OCI-LY3 (cell line): Measurements from ENCODE around the gene LCOR.

ENCODE experiments used
- H2AFZ ChIP-seq: fragments of 200-600, 300-600 bp; shearing (Covaris generic); 2 replicates; pipeline ENCODE4 v1.6.0; 2014; ENCODE audit warnings: antibody characterized with exemption, low read depth, low read length
- H3K27ac ChIP-seq: fragments of 200-600, 300-600 bp; sonication (generic); 2 replicates; pipeline ENCODE4 v1.5.1; 2014; ENCODE audit warnings: mild to moderate bottlenecking, low read length, moderate library complexity, mixed read lengths
- H3K27me3 ChIP-seq: fragments of 200-600, 300-600 bp; sonication (generic); 2 replicates; pipeline ENCODE4 v1.6.1; 2014; ENCODE audit warnings: low read depth, low read length, mixed read lengths
- H3K36me3 ChIP-seq: fragments of 200-600, 300-600 bp; sonication (generic); replicated peaks from 2 replicates; pipeline ENCODE3; 2014; ENCODE audit warnings: low read depth, low read length, mixed read lengths
- H3K4me1 ChIP-seq: fragments of 300-600, 200-600 bp; sonication (generic); 2 replicates; pipeline ENCODE4 v1.6.1; 2014; ENCODE audit warnings: low read length, mixed read lengths
- H3K4me2 ChIP-seq: fragments of 200-600, 300-600 bp; sonication (generic); 2 replicates; pipeline ENCODE4 v1.6.1; 2014; ENCODE audit warnings: low read length, mixed read lengths
- H3K4me3 ChIP-seq: fragments of 300-600, 200-600 bp; sonication (generic); 2 replicates; pipeline ENCODE4 v1.5.1; 2014; ENCODE audit warnings: antibody characterized with exemption, mild to moderate bottlenecking, low read length, moderate library complexity
- H3K79me2 ChIP-seq: fragments of 300-600, 200-600 bp; shearing (Covaris generic); 2 replicates; pipeline ENCODE4 v1.6.1; 2014; ENCODE audit warnings: mild to moderate bottlenecking, low read length, mixed read lengths
- H3K9ac ChIP-seq: fragments of 300-600, 200-600 bp; shearing (Covaris generic); 2 replicates; pipeline ENCODE4 v1.6.0; 2014; ENCODE audit warnings: mild to moderate bottlenecking, low read length, moderate library complexity
- H3K9me3 ChIP-seq: fragments of 200-600, 300-600 bp; shearing (Covaris generic); 2 replicates; pipeline ENCODE4 v1.6.1; 2014; ENCODE audit warnings: low read length, mixed read lengths; ENCODE audit not compliant: insufficient read depth
- H4K20me1 ChIP-seq: fragments of 200-600, 300-600 bp; sonication (generic); 2 replicates; pipeline ENCODE4 v1.6.1; 2016; ENCODE audit warnings: low read length, mixed read lengths; ENCODE audit not compliant: insufficient read depth
- EZH2phosphoT487 ChIP-seq: fragments of 200-600 bp; shearing (Covaris generic); IDR thresholded peaks from 2 replicates; pipeline ENCODE4 v1.6.1; 2018; ENCODE audit warnings: antibody characterized with exemption, mixed run types, low read depth
- TF ChIP-seq, protein P1 (sequence below): fragments of 200-600, 300-600 bp; sonication (generic); IDR thresholded peaks from 2 replicates; pipeline ENCODE4 v1.5.1; 2014; ENCODE audit warnings: antibody characterized with exemption, low read length, low read depth

Gene LCOR

DNA sequence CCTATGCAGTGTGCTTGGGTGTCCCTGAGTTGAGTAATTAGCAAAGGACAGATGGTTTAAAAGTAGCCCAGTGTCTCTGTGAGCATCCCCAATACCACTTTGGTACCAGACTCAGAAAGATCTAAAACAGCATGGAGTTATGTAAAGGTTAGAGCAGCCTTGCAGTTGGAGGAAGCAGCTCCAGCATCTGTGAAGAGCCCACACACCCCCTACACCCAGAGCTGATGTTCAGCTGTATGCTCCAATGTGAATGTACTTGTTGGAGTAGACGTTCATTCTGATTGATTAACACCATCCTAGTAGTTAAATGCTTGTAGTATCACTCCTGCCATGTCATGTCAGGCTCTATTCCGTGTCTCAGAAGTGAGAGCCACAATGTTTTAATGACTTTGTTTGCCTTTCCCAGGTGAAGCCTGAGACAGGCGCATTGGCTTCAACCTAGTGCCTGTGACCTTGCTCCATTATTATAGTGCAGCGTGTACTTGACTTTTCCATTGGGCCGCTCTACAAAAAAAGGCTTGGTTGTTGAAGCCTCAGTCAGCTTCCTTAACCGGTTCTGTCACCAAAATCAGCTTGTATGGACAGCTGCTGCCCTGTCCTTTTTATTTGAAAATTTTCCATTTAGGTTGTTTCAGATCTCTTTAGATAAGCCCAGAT is 154.2 kb downstream of the LCOR start:
- Histone ChIP-seq H4K20me1 (no peaks in the 10 kb centered on the region), H3K27me3 (no peaks in the 10 kb centered on the region), H3K36me3 (no peaks in the 10 kb centered on the region), H3K4me1 (no peaks in the 10 kb centered on the region), H3K9me3 (no peaks in the 10 kb centered on the region), H3K4me3 (no peak overlapping the region), H3K4me2 (no peak overlapping the region), H3K27ac (no peak overlapping the region), H3K9ac (no peak overlapping the region), H2AFZ (no peak overlapping the region), H3K79me2 (no peaks in the 10 kb centered on the region)
- TF ChIP-seq, protein P1, sequence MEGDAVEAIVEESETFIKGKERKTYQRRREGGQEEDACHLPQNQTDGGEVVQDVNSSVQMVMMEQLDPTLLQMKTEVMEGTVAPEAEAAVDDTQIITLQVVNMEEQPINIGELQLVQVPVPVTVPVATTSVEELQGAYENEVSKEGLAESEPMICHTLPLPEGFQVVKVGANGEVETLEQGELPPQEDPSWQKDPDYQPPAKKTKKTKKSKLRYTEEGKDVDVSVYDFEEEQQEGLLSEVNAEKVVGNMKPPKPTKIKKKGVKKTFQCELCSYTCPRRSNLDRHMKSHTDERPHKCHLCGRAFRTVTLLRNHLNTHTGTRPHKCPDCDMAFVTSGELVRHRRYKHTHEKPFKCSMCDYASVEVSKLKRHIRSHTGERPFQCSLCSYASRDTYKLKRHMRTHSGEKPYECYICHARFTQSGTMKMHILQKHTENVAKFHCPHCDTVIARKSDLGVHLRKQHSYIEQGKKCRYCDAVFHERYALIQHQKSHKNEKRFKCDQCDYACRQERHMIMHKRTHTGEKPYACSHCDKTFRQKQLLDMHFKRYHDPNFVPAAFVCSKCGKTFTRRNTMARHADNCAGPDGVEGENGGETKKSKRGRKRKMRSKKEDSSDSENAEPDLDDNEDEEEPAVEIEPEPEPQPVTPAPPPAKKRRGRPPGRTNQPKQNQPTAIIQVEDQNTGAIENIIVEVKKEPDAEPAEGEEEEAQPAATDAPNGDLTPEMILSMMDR: no peak
- TF ChIP-seq EZH2phosphoT487: no peak

DNA sequence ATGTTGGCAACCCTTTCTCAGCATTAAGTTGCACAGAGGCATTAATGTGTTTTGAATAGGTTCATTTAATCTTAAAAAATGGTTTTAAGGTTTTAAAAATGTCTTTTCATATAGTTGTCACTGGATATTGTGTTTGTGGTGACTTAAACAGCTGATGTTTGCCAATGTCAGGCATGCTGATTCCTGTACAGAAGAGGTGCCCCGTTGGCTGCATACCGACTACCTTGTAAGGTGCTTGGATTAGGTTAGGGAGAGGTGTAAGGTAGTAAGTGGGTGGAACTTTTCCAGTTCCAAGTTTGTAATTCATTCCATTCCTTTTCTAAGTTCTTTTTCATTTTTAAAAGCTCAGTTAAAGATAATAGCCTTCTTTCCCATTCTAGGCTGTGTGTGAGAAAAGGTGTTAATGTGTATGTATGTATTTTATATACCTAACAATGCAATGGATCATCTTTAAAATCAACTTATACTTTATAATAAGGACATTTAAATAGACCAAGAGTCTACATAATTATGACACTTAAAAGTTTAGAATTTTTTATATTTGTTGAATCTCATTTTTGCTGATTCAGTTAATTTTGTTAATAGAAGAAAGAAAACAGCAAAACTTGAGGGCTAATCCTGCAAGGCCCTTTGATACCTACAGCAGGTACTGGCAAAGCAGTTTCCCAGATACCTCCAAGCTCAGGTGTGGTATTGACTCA is 155.2 kb downstream of the LCOR start:
- Histone ChIP-seq H4K20me1 (no peaks in the 10 kb centered on the region), H3K4me1 (peaks cover under 1% of the 10 kb centered on the region), H3K27ac (no peak overlapping the region), H3K27me3 (no peaks in the 10 kb centered on the region), H3K9ac (no peak overlapping the region), H3K79me2 (no peaks in the 10 kb centered on the region), H2AFZ (no peak overlapping the region), H3K4me2 (no peak overlapping the region), H3K9me3 (no peaks in the 10 kb centered on the region), H3K4me3 (no peak overlapping the region), H3K36me3 (no peaks in the 10 kb centered on the region)
- TF ChIP-seq, protein P1: no peak
- no peak for TF ChIP-seq EZH2phosphoT487

DNA sequence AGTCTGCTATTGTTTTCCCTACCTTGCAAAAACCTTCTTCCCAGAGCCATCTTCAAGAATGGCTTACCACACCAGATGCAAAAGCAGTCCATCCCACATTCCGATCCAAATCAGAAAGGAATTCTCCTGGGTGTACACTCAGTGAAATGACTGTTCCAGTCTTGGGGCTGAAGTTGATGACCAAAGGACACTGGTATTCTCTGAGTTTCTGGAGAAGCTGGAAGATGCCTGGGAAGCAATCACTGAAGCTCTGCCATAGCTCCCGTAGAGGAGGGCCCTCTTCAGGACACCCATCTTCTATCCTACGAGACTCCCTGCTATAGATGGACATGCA is 155.7 kb downstream of the LCOR start:
- Histone ChIP-seq H3K9me3 (no peaks in the 10 kb centered on the region), H3K9ac (no peak overlapping the region), H3K4me3 (no peak overlapping the region), H3K79me2 (no peaks in the 10 kb centered on the region), H3K4me1 (peaks cover 6% of the 10 kb centered on the region), H3K27ac (no peak overlapping the region), H4K20me1 (no peaks in the 10 kb centered on the region), H2AFZ (no peak overlapping the region), H3K4me2 (no peak overlapping the region), H3K36me3 (no peaks in the 10 kb centered on the region), H3K27me3 (no peaks in the 10 kb centered on the region)
- no peak for TF ChIP-seq EZH2phosphoT487
- TF ChIP-seq, protein P1: no peak

DNA sequence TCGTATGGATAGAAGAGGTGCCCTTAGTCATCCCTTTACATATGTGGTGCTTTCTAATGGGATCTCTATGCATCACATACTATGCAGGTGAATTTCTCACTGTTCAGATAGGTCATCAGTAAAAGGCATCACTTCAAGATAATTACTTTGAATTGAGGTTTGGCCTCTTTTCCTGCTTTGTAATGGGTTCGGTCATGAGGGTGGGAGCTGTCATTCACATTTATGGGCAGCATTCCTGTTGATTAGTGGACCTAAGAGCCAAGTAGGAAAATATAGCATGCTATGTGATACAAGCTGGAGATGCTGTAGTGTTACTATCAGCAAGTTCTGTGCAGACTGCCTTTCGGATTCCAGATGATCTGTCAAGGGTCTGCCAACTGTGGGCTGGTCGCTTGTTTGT is 156.3 kb downstream of the LCOR start:
- H3K4me3 ChIP-seq: no peak overlapping the region
- H2AFZ ChIP-seq: no peak overlapping the region
- H4K20me1 ChIP-seq: no peaks in the 10 kb centered on the region
- no peaks in the 10 kb centered on the region for H3K27me3 ChIP-seq
- H3K9ac ChIP-seq: no peak overlapping the region
- H3K79me2 ChIP-seq: no peaks in the 10 kb centered on the region
- H3K4me1 ChIP-seq: peaks cover 9% of the 10 kb centered on the region
- H3K27ac ChIP-seq: no peak overlapping the region
- H3K4me2 ChIP-seq: no peak overlapping the region
- no peaks in the 10 kb centered on the region for H3K9me3 ChIP-seq
- no peaks in the 10 kb centered on the region for H3K36me3 ChIP-seq
- no peak for TF ChIP-seq EZH2phosphoT487
- TF ChIP-seq, protein P1: no peak
